GM12873 (cell line): Measurements from ENCODE around the gene ZFC3H1.

Experiments used
- TF ChIP-seq, protein P1 (sequence below): IDR thresholded peaks from 2 replicates; pipeline ENCODE4 v1.5.1; 2012; ENCODE audit warnings: low read depth, mild to moderate bottlenecking, moderate library complexity, low read length, control low read depth; ENCODE audit not compliant: insufficient read depth; ENCODE audit errors: missing control alignments

ZFC3H1 gene

DNA sequence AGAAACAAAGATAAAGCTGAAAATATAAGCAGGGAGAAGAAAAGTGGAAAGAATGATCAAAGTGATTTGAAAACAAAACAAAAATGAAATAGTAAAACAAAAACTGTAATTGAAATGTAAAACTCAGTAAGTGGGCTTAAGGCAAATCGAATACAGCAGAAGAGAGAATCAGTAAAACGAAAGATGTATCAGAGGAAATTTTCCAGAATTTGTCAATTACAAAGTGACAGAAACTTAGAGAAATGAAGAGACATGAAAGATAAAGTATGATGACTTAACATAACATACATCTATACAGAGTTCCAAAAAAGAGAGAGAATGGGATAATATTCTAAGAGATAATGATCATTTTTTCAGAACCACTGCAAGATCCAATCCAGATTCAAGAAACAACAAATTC lies 10.5 kb downstream of the ZFC3H1 start:
- TF ChIP-seq, protein P1, sequence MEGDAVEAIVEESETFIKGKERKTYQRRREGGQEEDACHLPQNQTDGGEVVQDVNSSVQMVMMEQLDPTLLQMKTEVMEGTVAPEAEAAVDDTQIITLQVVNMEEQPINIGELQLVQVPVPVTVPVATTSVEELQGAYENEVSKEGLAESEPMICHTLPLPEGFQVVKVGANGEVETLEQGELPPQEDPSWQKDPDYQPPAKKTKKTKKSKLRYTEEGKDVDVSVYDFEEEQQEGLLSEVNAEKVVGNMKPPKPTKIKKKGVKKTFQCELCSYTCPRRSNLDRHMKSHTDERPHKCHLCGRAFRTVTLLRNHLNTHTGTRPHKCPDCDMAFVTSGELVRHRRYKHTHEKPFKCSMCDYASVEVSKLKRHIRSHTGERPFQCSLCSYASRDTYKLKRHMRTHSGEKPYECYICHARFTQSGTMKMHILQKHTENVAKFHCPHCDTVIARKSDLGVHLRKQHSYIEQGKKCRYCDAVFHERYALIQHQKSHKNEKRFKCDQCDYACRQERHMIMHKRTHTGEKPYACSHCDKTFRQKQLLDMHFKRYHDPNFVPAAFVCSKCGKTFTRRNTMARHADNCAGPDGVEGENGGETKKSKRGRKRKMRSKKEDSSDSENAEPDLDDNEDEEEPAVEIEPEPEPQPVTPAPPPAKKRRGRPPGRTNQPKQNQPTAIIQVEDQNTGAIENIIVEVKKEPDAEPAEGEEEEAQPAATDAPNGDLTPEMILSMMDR = no peak

GRCh38 chr12:71652656-71653055 lies 11.0 kb downstream of the ZFC3H1 start:
- TF ChIP-seq, protein P1 = no peak

GRCh38 chr12:71649401-71649800 lies 14.2 kb downstream of the ZFC3H1 start:
- TF ChIP-seq, protein P1 = no peak

DNA sequence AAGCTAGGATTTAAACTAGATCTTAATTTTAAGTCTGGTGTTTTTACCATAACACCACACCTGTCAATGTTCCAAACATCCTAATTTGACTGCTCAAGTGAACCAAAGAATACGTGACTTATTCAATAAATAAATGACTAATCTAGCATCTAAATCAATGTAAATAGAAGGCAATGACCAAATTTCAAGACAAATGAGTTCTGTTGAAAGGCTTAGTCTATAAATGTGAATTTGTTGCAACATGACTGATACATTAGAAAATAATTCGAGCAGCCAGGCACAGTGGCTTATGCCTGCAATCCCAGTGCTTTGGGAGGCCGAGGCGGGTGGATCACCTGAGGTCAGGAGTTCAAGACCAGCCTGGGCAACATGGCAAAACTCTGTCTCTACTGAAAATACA lies 15.1 kb downstream of the ZFC3H1 start:
- TF ChIP-seq, protein P1 = no peak

DNA sequence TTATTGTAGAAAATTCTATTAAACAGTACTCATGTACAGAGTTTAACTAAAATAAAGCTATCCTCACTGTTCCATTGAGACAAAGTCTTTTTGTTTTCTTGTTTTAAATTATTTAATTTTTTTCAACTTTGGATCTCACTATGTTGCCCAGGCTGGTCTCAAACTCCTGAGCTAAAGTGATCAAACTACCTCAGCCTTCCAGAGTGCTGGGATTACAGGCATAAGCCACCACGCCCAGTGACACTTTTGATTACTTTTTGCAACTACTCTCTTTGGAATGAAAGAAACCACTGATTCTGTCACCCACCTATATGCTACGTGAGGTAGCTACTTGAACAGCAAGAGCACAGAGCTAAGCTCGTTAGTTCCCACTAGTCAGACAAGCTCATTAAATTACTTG lies 17.1 kb downstream of the ZFC3H1 start:
- TF ChIP-seq, protein P1 = no peak

- TF ChIP-seq, protein P1 = no peak
Measured at GRCh38 chr12:71645268-71645667, 18.4 kb downstream of the ZFC3H1 start.

- TF ChIP-seq, protein P1 = no peak
Measured at GRCh38 chr12:71642264-71642663, 21.4 kb downstream of the ZFC3H1 start.
